ENCODE results near the gene AK9.
"Not testable (repeated sequence)": the region's sequence is repeated elsewhere in the genome, so short reads cannot be mapped to it uniquely, and the experiment has no call there.

AK9 gene

DNA sequence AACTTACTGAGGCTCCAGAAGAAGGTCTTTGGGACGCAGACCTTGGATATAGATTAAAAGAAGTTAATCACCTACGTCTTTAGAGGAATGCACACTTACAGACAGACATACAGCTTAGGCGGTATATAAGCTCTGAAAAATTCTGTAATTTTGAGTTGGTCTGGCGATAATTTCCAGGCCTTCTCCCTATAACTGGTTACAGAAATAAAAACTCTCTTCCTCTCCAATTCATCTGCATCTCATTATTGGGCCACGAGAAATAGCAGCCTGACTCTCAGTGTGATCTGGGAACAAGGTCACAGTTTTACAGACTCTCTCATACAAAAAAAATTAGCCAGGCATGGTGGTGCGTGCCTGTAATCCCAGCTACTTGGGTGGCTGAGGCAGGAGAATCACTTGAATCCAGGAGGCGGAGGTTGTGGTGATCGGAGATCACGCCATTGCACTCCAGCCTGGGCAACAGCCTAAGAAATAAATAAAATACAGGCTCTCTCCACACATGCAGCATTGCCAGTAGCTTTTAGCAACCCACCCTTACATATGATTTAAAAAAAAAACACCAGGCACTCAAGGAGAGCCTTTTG lies 212.7 kb downstream of the AK9 start:
- DNase-seq: no peak

DNA sequence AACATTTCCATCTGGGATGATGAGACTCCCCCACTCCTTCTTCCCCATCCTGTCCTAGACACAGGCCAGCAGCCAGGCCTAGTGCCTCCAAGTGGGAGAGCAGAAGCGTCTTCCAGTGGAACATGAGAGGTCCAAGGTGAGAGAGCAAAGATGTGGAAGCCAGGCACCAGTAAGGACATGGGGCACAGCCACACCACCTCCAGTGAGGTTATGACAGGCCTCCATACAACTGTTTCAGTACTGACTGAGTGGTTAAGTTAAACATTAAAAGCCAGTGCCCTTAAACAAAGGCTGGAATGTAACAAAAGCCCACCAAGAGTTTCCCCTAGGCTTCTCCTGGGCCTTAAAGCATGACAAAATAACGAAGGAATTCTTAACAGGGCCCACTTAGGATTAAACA lies 213.3 kb downstream of the AK9 start:
- no peak for DNase-seq

DNA sequence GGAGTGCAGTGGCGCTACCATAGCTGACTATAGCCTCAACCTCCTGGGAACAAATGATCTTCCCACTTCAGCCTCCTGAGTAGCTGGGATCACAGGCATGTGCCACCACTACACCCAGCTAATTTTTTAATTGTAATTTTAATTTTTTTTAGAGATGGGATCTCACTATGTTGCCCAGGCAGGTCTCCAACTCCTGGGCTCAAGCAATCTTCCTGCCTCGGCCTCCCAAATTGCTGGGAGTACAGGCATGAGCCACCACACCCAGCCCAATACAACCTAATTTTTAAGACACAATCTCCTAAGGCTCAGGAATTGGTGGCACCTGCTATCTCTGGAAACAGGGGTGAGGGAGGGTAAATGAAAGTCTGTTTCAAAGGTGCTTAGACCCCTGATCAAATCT lies 213.8 kb downstream of the AK9 start:
- no peak for DNase-seq

DNA sequence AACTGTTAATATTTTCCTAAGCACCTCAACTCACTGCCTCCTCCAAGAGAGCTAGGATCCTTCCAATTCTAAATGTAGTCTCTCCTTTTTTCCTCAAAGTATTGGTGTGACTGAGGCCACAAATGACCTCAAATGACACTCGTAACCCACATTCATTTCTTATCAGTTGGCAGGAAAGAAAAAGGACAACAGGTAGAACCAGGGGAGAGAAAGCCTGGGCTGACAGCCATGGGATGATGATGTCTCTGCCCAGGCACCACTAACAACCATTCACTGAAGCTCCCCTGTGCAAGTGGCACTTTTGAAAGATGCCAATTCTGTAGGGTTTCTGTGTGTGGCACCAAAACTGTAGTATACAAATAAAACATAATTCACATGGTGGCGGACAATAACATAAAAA lies 215.4 kb downstream of the AK9 start:
- no peak for DNase-seq

DNA sequence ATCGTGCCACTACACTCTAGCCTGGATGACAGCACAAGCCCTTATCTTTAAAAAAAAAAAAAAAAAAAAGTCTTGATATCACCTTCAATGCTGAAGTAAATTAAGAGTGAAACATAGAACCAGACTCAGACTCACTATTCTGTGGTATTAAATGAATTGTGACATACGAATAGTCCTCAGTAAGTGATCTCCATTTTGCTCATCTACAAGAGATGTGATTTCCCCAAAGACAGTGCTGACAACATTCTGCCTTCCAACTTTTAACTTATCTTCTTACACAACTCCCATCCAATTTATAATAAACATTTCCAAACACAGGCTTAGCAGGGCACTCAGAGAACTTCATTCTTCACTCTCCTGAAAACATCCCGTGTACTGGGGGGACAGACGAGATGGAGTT lies 216.0 kb downstream of the AK9 start:
- DNase-seq: no peak

DNA sequence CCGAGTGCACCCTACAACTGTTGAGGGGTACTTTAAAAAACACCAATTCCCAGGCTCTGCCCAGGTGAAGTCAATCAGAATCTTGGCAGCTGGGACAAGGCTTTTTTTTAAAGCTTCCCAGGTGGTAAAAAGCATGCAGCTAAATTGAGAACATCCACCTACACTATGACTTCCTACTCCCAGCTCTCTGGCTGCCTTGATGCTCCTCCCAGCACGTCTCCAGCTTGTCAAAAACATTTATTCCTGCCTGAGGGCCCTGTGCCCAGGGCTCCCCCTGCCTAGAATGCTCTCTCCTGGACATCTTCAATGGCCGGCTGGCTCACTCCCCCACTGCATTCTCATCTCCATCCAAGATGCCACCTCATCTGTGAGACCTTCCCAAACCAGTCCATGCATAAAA lies 217.9 kb downstream of the AK9 start:
- no peak for DNase-seq

DNA sequence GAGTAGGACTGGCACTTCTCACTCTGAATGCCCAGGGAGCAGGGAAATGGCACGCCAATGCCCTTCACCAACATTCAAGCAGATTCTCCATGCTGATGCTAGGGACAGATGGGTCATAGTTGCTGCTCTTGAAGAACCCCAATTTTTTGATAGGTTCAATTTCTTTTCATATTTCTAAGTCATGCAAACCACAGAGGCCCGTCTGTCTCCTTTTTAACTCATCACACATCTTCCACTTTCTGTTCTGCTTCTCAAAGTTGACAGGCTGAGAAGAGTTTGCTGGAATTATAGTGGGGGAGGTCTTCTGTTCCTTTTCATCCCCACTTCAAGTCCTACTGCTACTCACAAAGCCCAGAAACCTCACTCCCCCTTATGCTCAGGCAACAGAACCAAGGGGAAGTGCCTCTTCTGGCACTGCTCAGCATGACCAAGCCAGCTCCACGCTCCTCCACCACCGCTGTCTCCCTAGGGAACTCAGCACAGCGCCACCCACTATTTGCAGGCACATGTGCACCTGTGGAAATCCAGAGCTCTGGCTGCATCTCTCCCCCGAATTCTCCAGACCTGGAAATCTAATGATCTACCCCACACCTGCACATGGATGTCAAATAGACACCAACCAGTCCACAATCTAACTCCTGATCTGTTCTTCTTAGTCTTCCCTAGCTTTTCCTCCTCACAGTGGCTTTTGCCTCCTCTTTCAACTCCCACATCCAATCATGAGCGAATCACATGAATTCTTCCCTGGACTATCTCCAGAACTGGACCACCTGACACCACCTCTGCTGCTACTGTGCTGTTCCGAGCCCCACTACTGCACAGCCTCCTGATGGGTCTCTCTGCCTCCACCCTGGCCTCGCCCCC lies 218.6 kb downstream of the AK9 start:
- DNase-seq: no peak

DNA sequence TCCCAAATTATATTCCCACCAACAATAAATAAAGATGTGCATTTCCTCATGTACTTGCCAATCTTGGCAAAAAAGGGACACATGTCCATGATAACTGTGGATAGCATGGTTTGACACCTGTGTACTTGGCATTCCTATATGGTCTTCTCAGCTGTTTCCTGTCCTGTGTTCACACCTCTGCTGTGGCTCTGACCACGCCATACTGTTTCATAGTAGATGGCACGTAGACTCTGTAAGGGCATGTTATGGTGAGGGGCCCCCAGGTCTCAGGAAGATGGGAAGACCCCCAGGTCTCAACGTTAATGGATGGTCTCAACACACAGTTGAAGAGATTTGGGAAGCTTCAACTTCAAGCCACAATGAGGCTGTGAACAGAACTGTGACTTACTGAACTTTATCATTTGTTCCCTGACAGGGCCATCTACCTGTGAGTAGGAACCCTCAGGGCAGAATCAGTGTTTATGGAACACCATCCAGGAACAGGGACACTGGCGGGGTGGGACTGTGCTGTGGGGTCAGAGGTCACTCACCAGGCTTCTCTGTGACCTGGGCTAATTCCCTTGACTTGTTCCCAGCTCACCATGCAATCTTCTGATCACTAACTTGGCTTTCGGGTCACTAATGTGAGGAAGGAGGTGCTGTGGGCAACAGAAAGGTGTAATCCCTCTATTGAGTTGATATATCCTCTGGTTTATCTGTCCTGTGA lies 219.7 kb downstream of the AK9 start:
- DNase-seq: no peak

DNA sequence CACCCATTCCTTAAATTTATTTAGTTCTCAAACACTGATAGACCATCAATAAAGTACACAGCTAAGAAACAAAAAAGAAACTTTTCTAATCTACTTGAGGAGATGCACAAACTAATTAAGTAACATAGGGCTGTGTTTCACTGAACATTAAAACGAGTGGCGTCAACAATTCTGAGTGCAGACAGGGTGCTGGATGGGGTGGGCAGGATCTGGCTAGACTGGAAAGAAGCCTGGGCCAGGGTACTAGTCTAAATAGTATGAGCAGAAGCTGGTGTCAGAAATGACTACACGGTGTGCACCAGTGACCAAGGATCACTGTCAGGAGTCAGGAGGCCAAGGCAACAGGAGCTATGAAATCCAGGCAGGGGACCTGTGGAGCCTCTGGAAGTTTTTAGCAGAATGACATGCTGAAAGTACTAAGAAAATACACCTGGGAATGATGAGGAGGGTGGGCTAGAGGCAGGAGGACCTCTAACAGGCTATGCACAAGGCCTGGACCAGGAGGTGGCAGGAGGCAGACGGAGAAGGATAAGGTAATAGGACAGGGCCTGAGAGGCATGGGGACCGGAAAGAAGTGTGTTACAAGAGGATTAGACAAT lies 221.3 kb downstream of the AK9 start:
- no peak for DNase-seq

DNA sequence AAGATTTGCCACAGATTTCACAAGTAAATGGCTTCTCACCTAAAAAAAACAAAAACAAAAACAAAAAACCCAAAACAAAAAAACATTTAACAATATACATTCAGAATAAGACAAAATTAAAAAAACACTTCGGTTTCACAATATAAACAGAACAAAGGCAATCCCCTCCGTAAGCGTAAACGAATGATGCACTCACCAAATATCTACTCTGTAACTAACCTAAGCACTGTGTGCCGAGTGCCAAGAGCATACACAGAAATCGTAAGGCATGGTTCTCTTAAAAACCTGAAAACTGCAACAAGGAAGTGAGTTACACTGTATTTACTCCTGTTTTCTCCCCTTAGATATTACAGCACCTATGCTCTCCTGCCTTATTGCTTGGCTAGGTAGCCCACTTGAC lies 223.3 kb downstream of the AK9 start:
- no peak for DNase-seq

DNA sequence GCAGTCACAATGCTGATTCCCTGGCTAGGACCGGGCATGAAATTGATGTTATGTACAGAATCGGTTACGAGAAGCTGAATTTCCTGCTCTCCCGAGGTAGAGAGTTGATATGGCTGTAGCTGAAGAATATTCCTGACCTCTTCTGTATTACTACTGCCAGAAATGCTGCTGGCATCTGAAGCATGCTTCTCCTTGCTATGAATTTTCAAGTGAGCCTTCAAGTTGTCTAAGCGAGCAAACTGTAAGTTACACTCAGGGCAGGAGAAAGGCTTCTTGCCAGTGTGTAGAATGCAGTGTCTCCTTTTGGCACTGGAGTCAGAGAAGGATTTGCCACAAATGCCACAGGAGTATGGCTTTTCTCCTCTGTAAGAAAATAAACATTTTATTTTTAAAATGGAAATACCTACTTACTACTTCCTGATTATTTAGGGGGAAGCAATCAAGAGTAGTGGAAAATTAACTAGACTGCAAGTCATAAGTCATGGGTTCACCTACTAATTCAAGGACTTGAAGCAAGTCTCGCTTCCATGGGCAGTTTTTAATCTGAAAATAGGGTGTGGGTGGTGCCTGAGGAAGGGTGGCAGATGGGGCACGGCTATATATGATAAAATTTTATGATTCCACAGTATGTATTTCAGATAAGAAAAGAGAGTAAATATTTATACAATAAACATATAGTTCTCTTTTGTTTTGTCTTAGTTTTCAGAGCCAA lies 224.6 kb downstream of the AK9 start:
- no peak for DNase-seq

DNA sequence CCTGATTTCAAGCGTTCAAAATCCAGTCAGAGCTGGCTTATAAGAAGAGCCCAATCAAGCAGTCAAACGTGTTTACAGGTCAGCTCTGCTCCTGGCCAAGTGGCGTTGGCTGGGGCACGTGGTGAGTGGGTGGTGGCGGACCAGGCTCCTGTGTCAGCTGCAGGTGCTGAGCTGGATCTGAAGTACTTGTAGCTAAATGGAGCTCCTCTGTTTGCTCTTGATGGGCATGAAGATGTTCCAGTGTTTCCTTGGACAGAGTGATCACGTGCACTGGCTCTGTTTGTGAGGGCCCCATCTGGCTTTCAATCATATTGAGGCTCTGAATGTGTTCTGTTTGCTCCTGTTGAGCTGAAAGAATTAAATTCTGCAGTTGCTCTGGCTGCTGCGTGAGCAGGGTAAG lies 225.2 kb downstream of the AK9 start:
- no peak for DNase-seq

DNA sequence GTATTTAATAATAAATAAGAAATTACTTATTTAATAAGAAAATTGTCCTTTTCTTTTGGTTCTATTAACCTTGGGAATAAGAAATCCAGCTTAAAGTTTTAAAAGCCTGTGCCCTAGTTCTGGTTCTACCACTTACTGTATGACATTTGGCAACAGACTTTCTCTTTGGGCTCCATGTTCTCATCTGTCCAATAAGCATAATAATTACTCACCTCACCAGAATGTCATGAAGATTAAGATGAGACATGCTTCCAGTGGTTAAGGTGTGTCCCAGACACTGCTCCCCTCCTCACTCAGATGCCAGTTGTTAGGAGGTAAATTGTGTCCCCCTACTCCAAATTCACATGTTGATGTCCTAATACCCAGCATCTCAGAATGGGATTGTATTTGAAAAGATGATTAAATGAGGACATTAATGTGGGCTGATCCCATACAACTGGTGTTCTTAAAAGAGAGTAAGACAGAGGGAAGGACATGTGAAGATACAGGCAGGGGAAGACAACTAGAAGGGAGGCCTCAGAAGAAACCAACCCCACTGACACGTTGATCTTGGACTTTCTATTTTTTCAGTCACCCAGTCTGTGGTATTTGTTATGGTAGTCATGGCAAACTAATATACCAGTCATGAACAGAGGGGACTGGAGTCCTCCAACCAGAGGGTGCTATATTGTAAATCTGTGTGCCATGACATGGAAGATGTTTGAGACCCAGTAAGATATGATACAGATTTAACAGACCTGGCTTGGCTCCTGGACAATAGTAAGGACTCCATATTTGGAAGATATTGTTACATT lies 229.1 kb downstream of the AK9 start:
- DNase-seq: no peak

DNA sequence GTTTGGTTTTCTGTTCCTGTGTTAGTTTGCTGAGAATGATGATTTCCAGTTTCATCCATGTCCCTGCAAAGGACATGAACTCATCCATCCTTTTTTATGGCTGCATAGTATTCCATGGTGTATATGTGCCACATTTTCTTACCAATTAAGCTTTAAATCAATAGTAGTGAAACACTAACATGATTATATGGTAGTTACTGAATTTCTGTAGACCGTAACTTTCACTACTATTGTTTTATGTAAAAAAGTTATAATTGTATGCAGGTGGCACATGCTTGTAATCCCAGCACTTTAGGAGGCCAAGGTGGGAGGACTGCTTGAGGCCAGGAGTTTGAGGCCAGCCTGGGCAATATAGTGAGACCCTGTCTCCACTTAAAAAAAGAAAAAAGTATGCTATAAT lies 229.8 kb downstream of the AK9 start:
- not testable (repeated sequence) for DNase-seq

DNA sequence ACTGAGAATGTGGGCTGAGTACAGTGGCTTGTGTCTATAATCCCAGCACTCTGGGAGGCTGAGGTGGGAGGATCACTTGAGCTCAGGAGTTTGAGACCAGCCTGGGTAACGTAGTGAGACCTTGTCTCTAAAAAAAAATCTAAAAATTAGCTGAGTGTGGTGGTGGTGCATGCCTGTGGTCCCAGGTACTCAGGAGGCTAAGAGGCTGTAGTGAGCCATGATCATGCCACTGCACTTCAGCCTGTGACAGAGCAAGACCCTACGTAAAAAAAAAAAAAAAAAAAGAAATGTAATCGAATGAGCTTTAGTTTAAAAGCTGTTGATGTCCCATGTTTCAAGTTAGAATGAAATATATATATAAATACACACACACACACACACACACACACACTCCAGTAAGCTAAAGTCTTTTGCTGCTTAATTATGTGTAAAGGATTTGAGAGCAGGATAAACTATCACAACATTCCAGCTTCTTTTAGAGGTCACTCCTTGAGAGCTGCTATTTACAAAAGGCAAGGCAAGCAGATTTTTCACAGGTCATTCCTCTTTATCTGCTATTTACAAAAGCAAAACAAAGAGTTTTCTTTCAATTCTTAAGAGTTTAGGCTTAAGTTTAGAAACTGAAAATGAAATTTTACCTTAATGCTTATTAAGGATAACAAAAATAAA lies 230.7 kb downstream of the AK9 start:
- DNase-seq: no peak

DNA sequence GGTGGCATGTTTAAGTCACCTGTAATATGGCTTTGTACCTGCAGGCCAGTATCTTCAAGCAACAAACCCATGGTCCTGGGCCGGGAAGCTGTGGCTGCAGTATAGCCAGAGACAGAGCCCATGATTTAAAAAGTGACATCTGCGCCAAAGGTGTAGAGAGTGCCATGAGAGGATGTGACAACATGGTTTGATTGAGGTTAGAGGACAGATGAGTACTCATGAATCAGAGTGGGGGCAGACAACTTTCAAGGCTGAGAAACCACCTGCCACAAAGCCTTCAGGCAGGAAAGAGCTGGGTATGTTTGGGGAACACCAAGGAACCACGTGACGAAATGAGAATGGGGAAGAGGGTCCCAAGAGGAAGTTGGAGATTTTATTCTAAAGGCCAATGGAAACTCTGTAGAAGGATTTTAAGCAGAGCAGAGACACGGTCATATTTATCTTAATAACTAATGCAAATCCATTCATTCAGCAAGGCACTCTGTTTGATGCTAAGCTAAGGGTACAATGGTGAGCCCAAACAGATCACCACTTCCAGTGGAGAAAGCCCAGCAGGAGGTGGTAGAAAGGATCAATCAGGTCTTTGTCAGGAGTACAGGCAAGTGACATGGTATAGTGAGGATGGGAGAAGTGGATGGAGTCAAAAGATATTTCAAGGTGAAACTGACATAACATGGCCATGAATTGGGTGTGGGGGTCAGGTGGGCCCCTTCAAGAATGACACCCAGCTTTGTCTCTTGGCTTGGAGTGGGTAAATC lies 232.0 kb downstream of the AK9 start:
- no peak for DNase-seq

DNA sequence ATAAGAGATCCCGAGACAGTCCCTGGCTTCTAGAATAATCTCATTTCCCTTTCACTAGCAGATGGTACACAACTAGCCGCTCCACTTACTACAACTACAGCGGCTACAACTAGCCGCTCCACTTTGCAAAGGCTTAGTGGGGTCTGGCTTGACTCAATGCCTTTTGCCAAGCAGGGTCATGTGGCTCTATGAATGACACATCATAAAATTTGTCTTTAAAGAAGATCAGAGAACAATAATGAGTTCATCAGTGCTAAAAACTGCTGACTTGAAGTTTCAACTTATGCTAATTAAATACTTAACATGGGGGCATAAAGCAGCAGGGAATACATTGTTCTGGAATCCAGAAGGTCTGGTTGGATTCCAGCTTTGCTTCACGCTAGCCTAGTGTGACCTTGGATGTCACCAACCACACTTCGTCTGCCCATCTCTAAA lies 233.4 kb downstream of the AK9 start:
- DNase-seq: no peak

DNA sequence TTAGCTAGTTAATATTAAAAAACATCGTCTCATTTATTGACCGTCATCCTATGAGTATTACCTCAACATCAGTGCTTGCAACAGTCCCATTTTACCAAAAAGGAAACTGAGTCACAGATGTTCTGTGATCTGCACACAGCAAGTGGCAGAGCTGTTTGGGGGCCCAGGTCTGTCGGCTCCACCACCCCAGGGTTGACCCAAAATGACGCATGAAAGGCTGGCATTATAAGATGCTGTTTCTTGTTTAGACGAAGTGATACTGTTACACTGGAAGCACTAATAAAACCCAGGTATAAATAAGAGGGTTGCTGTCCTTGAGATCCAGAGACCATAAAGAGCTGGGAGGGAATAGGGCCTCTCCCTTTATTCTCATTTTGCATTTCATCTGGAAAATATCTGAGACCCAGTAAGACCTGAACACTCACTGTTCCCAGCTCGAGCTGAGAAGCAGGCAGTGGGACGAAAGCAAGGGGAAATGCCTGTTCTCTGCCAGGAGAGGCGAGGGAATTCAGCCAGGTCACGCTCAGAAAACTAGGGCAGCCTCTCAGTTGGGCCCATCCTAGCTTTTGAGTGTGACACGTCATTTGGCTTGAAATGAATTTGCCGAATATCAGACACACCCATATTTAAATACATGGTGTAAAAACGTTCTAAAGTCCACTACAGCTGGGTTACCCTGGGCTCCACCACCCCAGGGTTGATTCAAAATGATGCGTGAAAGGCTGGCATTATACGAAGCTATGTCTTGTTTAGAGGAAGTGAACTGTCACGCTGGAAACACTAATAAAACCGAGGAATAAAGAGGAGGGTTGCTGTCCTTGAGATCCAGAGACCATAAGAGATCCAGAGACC lies 234.1 kb downstream of the AK9 start:
- DNase-seq: no peak

DNA sequence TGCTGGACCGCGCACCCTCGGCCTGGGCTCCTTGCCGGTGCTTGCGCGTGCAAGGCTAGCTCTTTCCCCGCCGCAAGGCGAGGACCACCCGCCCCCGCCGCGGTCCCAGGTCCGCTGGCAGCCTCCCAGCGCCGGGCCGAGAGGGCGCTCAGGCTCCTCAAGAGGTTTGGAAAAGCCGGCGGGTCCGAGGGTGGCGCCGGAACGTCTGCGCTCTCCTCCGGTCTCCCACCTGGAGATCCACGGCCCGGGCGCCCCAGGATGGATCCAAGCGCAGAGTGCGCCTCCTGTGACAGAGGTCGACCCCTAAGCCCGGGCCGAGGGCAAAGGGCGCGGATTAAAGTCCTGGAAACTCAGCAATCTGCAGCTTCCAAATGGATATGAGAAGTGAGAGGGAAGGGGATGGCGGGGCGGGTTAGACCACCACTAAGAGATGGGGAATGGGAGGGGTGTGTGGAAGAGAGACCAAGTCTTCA lies 234.9 kb downstream of the AK9 start:
- no peak for DNase-seq
